GM21526 (cell line): ENCODE measurements around the gene GAP43.
A peak's percentile ranks its signal among the peaks of the same experiment; 100 is the strongest.

Experiments
- ATAC-seq: cut with Tn5 transposase; IDR thresholded peaks from one replicate; pipeline ENCODE4 v1.9.1; 2021; ENCODE audit warnings: moderate library complexity; ENCODE audit not compliant: unreplicated experiment, low FRiP score

GAP43 gene

GRCh38 chr3:115659253-115660220, 36.2 kb downstream of the GAP43 start:
- peak; percentile 17 for ATAC-seq

- no peak for ATAC-seq
Observed at GRCh38 chr3:115660646-115661337, 37.5 kb downstream of the GAP43 start.

- no peak for ATAC-seq
Observed at GRCh38 chr3:115662356-115662755, 39.0 kb downstream of the GAP43 start.

DNA sequence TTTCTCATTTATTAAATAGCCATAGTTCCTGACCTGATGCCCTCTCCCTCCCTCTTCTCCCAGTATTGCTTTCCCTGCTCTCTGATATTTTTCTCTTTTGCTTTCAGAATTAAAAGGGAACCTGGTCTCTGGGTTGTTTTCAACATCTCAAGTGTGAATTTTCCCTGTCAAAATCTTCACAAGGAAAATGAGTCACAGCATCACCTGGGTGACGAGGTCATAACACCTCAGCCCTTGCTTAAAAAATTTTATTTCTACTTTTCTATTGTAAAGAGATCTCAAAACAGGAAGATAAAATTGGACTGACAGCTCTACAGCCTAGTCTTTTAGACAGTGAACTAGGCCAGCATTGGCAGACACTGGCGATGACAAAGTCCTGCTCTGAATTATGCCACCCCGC, 40.1 kb downstream of the GAP43 start:
- ATAC-seq: no peak

DNA sequence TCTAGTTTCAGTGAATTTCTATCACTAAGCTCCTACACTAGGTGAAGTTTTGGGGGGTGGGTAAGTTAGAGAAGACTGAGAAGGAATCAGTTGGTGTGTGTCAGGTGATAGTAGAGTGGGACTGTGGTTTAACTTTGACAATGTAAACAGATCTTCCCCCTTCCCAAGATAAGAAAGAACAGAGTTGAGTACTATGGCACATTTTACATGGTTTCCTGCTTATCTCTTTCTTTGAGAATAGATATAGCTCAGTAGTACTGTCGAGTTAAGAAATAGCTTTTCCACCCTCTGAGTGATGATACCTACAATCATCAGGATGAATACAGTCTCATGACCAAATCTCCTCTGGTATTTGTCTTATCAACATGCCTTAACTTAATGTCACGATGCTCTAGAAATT, 42.8 kb downstream of the GAP43 start:
- ATAC-seq: no peak

GRCh38 chr3:115666920-115667737, 43.8 kb downstream of the GAP43 start:
- no peak for ATAC-seq

DNA sequence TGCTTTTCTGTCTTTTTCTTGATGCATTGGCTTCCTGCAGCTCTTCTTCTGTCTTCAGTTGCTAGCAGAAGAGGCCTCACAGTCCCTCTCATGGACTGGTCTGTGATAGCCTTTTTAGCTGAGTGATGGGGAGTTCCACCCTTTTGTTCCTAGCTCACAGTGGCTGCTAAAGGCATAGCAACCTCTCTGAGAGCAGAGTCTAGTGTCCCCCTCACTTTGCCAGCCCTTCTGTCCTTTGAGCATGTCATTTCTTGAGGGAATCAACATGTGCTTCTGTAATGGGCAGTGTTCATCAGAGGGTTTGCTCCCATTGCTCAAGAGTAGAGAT, 44.4 kb downstream of the GAP43 start:
- no peak for ATAC-seq

DNA sequence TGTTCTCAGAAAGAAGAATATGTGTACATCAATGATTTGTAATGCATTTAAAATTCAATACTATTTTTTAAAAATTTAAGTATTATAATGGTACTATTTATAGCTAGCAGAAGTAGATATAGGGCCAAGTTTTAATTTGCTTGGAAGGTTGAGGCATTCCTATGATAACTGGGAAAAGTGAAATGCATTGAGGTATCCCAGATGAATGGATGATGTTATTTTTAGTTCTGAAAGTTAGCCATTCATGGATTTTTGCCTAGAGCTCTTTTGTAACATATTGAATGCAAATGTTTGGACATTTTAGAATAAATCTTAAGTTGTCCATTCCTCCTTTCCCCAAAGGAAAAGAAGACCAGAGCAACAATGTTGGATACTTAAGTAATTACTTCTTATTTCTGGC, 47.6 kb downstream of the GAP43 start:
- no peak for ATAC-seq

DNA sequence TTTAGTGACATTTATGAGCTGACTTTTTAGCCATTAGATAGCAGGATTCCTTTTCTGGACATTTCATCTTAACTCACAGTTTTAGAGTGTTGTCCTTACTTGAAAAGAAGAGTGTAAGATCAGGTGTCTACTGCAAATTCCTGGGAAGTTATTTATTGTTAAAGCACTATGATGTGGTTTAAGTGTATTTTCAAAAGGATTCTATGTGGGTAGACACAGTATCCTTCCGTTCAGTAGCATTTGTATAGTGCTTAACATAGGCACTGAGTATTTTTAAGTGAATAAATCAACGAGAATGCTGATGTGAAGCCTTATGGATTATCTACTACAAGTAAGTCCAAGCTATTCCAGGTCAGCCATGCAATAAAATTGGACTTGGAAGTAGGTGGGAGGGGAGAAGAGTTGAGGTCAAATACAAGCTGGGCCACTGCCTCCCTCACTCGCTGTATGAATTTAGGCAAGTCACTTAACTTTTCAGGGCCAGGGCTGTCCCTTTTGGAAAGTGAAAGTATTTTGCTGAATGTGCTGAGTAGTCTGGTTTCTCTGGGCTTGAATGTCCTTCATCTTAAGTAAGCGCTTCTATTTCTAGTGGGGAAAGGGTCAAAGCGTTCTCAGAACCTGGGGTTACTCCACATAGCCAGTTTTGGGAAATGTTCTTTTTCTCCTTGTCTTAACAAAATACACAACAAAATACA, 48.6 kb downstream of the GAP43 start:
- no peak for ATAC-seq

DNA sequence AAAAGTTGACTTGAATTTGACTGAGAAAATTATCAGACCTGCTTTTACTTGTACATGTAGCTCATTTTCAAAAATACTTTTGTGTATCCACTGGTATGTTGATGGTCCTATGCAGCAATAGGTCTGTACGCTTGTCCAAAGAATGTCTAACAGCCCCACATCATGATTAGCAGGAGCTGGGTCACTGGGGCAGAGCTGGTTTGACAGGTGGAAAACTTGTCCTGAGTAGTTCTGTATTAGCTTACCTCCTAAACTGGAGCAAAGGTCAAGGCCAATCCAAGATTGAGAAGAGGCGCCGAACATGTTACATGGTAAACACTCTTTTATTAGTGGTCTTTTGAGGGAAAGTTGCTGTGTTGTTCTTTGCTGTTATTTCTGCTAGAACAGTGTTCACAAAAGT, 50.6 kb downstream of the GAP43 start:
- ATAC-seq: no peak

DNA sequence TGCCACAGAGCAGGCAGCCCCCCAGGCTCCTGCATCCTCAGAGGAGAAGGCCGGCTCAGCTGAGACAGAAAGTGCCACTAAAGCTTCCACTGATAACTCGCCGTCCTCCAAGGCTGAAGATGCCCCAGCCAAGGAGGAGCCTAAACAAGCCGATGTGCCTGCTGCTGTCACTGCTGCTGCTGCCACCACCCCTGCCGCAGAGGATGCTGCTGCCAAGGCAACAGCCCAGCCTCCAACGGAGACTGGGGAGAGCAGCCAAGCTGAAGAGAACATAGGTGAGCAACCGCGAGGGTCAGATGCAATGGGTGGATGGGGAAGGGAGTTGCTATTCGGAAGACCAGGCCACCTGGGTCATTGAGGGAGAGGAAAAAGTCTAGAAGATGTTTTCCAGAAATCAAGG, 53.0 kb downstream of the GAP43 start:
- no peak for ATAC-seq

- no peak for ATAC-seq
Observed at GRCh38 chr3:115680803-115681345, 57.6 kb downstream of the GAP43 start.

DNA sequence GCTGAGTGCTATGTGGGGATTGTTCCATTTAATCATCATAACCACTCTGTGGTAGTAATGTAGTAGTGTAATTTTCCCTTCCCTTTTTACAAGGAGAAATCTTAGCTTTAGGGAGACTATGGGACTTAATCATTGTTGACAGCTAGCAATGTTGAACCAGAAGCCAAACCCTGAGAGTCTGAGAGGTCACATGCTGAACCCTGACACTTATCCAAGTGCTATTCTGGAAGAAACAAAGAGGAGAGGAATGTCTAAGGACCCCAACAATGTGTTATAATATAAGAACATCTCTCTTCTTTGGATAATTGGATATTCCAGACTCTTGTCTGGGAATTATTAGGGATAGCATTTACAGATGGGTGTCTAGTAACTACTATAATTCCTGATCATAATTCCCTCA, 58.4 kb downstream of the GAP43 start:
- ATAC-seq: no peak

- ATAC-seq: no peak
Observed at GRCh38 chr3:115683305-115683704, 60.0 kb downstream of the GAP43 start.

DNA sequence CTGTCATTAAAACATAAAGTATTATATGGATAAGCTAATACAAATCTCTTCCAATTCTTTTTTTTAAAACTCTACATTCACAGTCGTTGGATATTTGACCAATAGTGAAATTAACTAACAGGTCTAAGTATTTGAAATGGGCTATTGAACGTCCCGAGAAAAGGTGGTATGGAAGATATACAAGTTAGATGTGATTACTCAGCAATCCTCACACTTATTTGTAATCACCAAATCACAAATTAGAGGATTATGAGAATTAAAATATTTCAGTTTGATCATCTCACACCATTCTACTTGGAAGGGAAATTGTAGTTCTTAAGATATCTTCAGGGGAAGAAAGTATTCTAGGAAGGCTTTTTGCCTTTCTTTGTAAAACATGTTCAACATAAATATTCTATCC, 60.5 kb downstream of the GAP43 start:
- ATAC-seq: no peak

DNA sequence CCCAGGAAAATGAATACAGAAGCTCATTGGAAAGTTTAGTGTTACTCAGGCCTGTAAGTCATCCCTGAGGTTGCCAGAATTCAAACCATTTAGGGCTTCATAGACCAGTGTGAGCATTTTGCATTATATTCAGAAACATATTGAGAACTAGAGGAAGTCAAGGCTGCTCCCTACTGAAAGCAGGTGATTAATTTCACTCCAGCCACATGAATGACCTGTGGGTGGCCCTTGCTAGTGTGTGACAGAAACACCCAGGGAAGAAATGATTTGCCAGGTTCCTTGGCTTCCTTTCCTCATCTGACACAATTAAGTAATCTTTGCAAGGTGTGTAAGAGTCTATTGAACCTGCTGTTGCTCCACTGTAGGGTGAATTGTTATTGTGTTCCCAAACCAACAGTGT, 61.8 kb downstream of the GAP43 start:
- ATAC-seq: peak; percentile 75

- no peak for ATAC-seq
Observed at GRCh38 chr3:115687721-115688120, 64.4 kb downstream of the GAP43 start.

DNA sequence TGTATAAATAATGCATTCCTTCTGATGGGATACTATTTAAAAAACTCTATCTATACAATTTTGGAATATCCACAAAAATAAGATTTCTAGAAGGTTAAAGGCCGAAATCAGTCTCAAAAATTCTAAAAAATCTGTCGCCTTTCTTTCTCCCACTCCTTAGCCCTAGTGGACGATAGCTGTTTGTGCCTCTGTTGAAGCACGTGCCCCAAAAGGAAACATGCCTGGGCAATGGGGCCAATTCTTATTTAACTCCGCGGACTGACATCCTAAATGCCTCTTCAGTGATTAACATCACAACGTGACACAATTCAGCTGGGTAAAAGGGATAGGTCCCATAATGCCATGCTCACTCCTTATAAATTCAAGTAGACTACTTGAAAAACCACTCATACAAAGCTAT, 65.1 kb downstream of the GAP43 start:
- ATAC-seq: no peak

GRCh38 chr3:115689928-115690327, 66.6 kb downstream of the GAP43 start:
- no peak for ATAC-seq

- no peak for ATAC-seq
Observed at GRCh38 chr3:115691964-115692363, 68.7 kb downstream of the GAP43 start.
